K562 (cell line): ENCODE measurements around the gene SCPEP1.

Experiments
- RCOR1 ChIP-seq, 2 experiments: IDR thresholded peaks; 2 replicates each; pipeline ENCODE4 v1.6.1; 2012; ENCODE audit warnings: low read depth in 2 of 2, low read length in 2 of 2, borderline replicate concordance in 1 of 2, improper control_type of control experiment in 1 of 2
- SIN3B ChIP-seq: fragments of 450-650 bp; IDR thresholded peaks from 2 replicates; pipeline ENCODE4 v1.6.1; 2017; ENCODE audit warnings: low read depth, mild to moderate bottlenecking, moderate library complexity
- SP1 ChIP-seq: sonication (generic); formaldehyde crosslinking; IDR thresholded peaks from 2 replicates; pipeline ENCODE4 v1.8.1; 2022; ENCODE audit warnings: mild to moderate bottlenecking, missing genetic modification reagents
- ZNF282 ChIP-seq: sonication (generic); formaldehyde crosslinking; IDR thresholded peaks from 2 replicates; pipeline ENCODE4 v1.8.1; 2023; ENCODE audit warnings: missing genetic modification reagents
- ZNF3 ChIP-seq: fragments of 250-450 bp; sonication (Bioruptor Pico); IDR thresholded peaks from 2 replicates; pipeline ENCODE4 v1.5.0; 2021; ENCODE audit warnings: mild to moderate bottlenecking, moderate library complexity
- TF ChIP-seq, protein P1 (sequence below), 2 experiments: fragments of 450-650 bp in 1 of 2; sonication (generic) in 1 of 2; formaldehyde crosslinking in 1 of 2; IDR thresholded peaks in 1 of 2; conservative IDR thresholded peaks in 1 of 2; 2 replicates each; pipeline versions ENCODE4 v1.6.1 to v1.8.1; 2016 to 2023; ENCODE audit warnings: mild to moderate bottlenecking in 2 of 2, moderate library complexity in 2 of 2, inconsistent platforms in 1 of 2, missing genetic modification reagents in 1 of 2
- TF ChIP-seq, protein P2 (sequence below): sonication (generic); formaldehyde crosslinking; IDR thresholded peaks from 2 replicates; pipeline ENCODE4 v1.8.0; 2022; ENCODE audit warnings: mild to moderate bottlenecking, low read depth, missing genetic modification reagents
- TF ChIP-seq, protein P3 (sequence below), 2 experiments: IDR thresholded peaks; 2 replicates each; pipeline ENCODE4 v1.6.1; 2011; ENCODE audit warnings: borderline replicate concordance in 1 of 2, control low read depth in 1 of 2, low read depth in 1 of 2, low read length in 1 of 2, mild to moderate bottlenecking in 1 of 2, mixed read lengths in 1 of 2, moderate library complexity in 1 of 2; ENCODE audit not compliant: insufficient read depth in 1 of 2, insufficient read length in 1 of 2, poor library complexity in 1 of 2, severe bottlenecking in 1 of 2; ENCODE audit errors: extremely low read depth in 1 of 2

DNA sequence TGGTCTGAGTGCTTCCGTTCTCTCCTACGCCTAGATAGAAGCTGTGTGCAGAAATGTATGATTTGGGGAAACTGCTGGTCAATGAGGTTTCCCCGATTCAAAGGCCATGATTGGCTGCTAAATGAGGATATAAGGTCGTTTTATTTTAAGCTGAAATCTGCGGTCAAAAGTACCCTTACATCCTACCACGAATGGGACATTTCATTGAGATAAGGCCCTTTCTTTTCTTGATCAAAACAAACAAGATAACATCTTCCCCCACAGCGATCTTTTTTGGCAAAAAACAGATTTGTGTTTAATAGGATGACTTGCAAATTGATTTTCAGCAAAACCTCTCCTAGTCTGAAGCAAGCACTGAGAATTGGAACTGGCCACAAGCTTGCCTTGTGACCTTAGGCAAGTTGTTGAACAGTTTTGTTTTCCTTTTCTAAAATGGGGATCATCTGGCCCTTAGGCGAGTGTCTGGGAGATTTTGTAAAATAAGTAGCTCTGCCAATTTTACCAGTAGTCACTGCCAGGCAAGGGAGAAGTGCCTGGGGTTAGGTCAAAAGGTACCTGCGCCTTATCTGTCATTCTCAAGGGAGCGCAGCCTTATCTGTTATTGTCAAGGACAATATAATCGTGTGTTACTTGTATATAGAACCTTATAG, 635 bp downstream of the SCPEP1 start:
- TF ChIP-seq ZNF282 (no peak), SP1 (CRISPR knock-in tag) (no peak), RCOR1 (IDR thresholded peaks at IDR 0.05; ENCODE audit: borderline replicate concordance in 1 of 2, low read depth in 2 of 2, low read length in 2 of 2) (peak in 1 of 2 experiments; percentile 39; a peak in 1 of 4 replicates), ZNF3 (CRISPR knock-in tag) (no peak), SIN3B (no peak)
- TF ChIP-seq, protein P1, sequence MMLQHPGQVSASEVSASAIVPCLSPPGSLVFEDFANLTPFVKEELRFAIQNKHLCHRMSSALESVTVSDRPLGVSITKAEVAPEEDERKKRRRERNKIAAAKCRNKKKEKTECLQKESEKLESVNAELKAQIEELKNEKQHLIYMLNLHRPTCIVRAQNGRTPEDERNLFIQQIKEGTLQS (IDR thresholded peaks at IDR 0.05): no peak
- TF ChIP-seq, protein P1 (CRISPR knock-in tag; conservative IDR thresholded peaks at IDR 0.05): no peak
- TF ChIP-seq, protein P2, sequence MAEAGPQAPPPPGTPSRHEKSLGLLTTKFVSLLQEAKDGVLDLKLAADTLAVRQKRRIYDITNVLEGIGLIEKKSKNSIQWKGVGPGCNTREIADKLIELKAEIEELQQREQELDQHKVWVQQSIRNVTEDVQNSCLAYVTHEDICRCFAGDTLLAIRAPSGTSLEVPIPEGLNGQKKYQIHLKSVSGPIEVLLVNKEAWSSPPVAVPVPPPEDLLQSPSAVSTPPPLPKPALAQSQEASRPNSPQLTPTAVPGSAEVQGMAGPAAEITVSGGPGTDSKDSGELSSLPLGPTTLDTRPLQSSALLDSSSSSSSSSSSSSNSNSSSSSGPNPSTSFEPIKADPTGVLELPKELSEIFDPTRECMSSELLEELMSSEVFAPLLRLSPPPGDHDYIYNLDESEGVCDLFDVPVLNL: no peak
- TF ChIP-seq, protein P3, sequence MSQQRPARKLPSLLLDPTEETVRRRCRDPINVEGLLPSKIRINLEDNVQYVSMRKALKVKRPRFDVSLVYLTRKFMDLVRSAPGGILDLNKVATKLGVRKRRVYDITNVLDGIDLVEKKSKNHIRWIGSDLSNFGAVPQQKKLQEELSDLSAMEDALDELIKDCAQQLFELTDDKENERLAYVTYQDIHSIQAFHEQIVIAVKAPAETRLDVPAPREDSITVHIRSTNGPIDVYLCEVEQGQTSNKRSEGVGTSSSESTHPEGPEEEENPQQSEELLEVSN (IDR thresholded peaks at IDR 0.05; ENCODE audit: borderline replicate concordance in 1 of 2, extremely low read depth in 1 of 2, insufficient read depth in 1 of 2, insufficient read length in 1 of 2, low read depth in 1 of 2, low read length in 1 of 2, poor library complexity in 1 of 2, severe bottlenecking in 1 of 2): no peak
